GM21619 (cell line): Measurements from ENCODE around the gene GALNT6.
"Not testable (repeated sequence)": the region's sequence is repeated elsewhere in the genome, so short reads cannot be mapped to it uniquely, and the experiment has no call there.

Experiments used
- ATAC-seq: cut with Tn5 transposase; IDR thresholded peaks from one replicate; pipeline ENCODE4 v1.9.1; 2021; ENCODE audit not compliant: unreplicated experiment

GALNT6 gene

DNA sequence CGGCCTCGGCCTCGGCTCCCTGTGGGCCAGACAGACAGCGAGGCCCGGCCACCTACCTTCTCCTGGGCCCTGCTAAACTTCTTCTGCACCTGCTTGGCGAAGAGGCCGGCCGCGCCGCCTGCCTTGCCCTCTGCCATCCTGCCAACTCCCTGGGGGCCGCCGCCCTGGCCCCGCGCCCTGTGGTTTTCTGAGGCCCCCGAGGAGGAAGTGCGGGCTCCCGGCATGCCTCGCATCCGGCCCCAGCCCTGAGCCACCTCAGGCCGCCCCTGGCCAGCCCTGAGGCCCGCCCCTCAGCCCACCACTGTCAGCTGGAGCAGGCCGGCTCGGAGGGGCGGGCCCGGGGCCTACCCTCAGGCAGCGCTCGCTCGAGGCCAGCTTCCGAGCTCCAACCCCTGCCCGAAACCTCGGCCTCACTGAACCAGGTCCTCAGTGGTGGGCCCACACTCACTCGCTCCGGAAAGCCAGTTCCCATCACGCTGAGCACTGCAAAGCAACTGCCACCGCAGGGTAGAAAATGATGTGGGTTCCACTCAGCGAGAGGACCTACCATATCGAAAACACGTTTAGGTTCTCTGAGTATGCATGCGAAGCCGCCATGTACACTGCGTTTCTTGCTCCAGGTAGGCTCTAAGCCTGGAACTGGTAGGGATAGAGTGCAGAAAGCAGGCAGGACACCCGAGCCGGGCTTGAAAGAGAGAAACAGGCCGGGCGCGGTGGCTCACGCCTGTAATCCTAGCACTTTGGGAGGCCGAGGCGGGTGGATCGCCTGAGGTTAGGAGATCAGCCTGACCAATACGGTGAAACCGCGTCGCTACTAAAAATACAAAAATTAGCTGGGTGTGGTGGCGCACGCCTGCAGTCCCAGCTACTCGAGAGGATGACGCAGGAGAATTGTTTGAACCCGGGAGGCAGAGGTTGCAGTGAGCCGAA, 67.0 kb downstream of the GALNT6 start, which contains the start of gene BIN2:
BIN2 (minus strand) TSS at position 209 of the 930 bp plus-strand sequence; CDS start at position 137, 72 bp downstream.
- ATAC-seq, result peak; percentile 54

DNA sequence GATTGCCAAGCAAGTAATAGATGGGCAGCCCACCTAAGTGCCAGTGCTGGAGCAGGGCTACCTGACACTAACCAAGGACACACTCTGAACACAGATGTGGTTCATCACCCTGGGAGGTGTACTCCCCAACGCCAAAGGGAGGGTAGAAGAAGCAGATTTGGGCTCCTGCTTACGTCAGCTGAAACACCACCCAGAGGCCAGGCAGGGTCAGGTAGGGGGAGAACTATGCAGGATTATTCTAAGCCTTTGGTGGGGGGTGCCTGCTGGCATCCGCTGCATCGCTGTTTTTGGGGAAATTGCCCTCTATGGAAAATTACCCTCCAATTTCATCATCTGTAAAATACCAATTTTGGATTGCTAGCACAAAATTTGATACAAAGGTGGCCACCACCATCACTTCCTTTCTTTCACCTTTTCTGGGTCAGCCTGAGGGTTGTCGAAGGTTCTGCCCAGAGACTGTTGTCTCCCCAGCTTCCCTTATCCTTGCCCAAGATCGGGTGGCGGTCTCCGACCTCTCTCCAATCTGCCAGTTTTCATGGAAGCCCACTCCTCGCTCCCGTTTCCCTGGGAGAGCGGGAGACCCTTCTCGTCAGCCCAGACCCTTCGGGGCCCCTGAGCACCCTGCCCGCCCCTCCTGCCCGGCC, 67.8 kb downstream of the GALNT6 start:
- ATAC-seq, result peak; percentile 28

DNA sequence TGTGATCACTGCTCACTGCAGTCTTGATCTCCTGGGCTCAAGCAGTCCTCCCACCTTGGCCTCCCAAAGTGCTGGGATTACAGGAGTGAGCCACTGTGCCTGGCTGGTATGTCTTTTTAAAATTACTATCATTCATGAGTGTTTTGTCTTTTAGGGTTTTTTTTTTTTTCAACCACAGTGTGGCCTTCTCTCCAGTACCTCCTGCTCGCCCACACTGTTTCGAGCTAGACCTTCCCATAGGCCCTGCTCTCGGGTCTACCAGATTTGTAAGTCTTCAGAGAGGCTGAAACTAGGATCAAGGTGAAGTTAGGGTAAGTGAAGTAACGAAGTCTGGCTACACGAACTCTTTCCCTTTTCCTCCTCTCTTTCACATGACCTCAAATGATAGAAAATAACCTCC, 68.8 kb downstream of the GALNT6 start:
- no peak for ATAC-seq

DNA sequence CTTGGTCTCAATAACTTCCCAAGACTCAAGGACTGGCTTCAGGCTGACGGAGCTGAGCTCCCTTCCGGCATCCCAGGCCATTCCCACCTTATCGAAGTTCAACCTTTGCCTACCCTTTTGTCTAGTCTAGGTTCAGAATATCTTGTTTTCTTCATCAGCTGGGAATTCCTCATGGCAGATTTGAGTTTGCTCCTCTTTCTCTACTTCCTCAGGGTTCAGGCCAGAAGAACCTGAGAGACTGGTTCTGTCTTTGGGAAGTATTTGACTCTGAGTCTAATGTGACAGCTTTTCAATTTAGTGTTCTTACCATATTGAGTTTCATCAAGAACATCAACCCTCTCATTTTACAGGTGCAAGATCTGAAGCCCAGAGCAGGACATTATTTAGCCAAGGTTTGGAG, 69.3 kb downstream of the GALNT6 start:
- ATAC-seq, result no peak

DNA sequence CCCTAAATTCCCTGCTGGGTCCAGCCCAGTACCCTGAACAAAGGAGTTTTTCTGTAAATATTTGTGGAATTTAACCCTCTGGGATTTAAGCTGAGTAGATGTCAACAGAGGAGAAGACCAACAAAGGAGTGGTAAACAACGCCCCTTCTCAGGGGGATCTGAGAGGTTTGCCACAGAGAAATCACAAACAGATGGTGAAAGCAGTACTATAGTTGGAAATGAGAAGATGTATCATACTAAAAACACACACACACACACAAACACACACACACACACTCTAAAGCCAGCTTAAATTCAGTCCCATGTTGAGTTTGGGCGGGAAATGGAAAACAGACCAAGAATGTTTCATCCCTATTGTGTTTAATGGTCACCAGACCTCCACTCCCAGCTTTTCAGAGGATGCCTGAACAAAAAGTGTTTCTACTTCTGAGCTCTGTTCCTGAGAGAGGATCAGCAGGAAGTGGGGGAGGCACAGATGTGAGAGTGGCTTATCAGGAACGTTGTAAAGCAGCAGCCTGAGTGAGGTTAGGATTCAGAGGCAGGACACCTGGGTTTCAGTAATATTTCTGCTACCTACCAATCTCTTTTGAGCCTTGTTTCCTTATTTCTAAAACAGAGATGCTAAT, 70.4 kb downstream of the GALNT6 start:
- ATAC-seq, result no peak

DNA sequence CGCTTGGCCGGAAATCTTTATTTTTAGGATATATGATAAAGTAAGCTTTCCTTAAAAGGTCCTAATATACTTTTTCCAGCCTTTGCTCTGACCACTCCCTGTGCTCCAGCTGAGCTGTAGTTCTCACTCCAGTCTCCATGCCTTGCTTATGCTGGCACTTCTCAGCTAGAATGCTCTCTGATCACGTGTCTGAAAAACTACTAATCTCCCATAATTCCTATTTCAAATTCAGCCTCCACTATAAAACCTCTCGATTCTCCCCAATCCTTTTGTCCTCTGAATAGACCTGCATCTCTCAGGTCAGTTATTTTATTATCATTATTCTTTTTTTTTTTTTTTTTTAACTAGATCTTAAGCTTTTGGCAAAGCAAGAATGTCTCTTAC, 70.9 kb downstream of the GALNT6 start:
- ATAC-seq, result no peak

DNA sequence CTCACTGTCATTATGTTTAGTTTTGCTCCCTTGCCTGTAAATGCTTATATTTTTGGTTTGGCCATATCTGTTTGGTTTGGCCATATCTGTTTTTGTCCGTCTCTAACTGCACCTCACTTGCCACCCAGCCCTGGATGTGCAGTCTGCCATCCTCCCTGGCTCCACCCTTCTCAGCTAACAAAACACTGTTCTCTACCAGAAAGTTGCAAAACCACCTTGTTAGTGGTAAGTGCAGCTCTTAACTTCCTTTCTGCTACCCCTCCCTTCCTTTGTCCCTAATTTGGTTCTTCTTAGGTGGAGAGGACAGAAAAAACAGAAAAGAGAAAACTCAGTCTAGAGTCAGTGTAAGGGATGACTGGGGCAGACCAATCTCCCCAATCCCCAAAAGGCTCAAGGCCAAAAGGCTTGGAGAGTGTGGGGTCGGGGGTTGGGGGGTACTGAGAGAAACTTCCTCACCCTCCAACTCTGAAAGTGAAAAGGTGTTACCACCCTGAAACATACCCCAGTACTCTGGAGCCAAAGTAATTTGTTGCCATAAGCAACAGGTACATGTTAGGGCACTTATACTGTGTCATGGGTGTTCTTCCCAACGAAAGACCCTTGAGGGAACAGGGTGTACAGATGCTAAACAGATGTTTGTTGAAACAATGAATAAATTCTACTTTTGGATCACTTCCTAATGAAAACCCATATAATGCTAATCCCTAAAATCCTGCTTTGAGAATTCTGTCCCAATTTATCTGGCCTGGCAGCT, 72.2 kb downstream of the GALNT6 start:
- ATAC-seq, result no peak

DNA sequence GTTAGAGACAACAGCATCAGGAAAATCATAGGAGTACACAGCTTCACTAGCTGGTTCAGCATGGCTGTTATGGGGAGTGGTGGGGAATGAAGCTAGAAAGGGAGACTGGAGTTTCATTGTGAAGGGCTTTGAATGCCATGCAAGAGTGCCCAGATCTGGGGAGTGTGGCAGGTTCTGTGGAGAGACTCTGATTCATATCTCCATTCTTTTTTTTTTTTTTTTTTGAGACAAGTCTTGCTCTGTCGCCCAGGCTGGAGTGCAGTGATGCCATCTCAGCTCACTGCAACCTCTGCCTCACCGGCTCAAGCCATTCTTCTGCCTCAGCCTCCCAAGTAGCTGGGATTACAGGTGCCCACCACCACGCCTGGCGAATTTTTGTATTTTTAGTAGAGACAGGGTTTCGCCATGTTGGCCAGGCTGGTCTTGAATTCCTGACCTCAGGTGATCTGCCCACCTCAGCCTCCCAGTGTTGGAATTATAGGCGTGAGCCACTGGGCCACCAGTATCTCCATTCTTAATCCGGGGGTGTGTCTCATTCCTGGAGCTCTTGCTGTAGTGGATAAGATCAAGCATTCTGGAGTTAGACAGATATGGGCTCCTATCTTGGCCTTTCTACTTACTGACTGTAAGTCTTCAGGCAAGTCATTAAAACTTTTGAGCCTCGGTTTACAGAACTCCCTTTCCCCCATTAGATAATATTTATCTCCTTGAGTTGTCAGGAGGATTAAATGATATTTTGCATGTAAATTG, 73.0 kb downstream of the GALNT6 start:
- not testable (repeated sequence) for ATAC-seq

DNA sequence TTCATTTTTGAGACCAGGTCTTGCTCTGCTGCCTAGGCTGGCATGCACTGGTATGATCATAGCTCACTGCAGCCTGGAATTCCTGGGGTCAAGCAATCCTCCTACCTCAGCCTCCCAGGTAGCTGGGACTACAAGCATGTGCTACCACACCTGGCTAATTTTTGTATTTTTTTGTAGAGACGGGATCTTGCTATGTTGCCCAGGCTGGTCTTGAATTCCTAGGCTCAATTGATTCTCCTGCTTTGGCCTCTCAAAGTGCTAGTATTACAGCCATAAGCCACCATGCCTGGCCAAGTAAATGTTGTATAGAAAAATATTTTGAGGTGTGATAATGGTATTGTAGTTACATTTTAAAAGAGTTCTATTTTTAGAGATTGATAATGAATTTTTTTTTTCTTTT, 79.8 kb downstream of the GALNT6 start:
- ATAC-seq, result no peak

DNA sequence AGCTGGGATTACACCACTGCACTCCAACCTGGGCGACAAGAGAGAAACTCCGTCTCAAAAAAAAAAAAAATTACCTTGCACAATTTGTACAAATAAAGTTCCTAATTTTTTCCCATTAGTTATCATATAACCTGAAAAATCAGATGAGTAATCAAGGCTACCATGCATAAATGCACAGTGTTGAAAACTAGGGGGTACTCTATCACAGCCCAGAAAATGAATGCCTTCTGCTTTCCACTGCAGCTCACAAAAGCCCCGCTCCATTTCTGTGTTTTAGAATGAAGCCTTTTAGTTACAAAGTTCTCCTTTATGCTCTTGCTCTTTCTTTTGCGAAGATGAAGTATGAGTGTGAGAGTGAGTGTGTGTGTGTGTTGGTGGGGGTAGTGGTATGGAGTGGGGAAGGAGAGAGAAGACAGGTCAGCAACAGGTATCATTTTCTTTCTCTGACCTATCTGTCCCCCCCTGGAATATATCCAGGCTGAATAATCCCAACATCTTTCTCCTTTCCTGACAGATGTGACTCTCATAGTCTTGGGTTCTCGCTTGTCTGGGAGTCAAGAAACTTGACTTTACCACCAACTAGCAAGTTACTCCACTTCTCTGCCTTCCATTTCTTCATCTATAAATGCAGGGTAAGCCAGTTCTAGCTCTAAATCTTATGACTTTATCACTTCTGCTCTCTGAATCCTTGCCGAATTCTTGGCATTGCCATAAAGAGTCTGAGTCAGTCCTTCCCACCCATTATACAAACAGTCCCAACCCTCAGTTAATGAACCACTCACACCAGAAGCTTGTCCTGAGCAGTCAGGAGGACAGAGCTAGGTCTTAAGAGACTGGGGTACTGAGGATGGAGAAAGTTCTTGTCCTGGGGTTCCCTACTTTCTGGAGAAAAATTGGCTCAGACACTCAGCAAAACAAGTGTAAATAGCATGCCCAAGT, 83.3 kb downstream of the GALNT6 start:
- ATAC-seq, result no peak

DNA sequence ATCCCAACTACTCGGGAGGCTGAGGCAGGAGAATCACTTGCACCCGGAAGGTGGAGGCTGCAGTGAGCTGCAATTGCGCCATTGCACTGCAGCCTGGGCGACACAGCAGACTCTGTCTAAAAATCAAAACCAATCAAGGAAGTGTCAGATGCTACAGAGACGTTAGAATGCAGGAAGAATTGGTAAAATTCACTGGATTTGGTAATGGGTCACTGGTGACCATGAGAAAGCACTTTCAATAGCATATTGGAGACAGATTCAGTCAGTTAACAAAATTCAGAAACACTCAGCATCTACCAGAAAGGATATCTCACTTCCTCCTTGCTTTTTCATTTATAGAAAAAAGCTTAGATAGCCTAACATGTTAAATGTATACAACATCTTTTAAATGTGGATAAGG, 84.7 kb downstream of the GALNT6 start:
- no peak for ATAC-seq
